Measurements from ENCODE around the gene SGMS2.

SGMS2 gene

GRCh38 chr4:107888237-107888636, 63.5 kb downstream of the SGMS2 start:
- no peak overlapping the region for H3K27ac ChIP-seq (ENCODE audit: low read depth, low read length)
- H3K36me3 ChIP-seq (ENCODE audit: control insufficient read depth in 5 of 5, insufficient read depth in 5 of 5, low read length in 5 of 5): no peaks in the 10 kb centered on the region
- no peaks in the 10 kb centered on the region for H3K4me1 ChIP-seq (ENCODE audit: control insufficient read depth in 5 of 5, insufficient read depth in 5 of 5, low read length in 5 of 5)
- no peak overlapping the region for H3K4me3 ChIP-seq (ENCODE audit: low read depth in 1 of 5, low read length in 5 of 5)
- H3K9ac ChIP-seq (ENCODE audit: low read length in 5 of 5): no peak overlapping the region
- H3K9me3 ChIP-seq (ENCODE audit: control insufficient read depth in 5 of 5, low read length in 5 of 5): peaks cover 0 to 8% (median 5%) of the 10 kb centered on the region in 5 donors
- H3K27me3 ChIP-seq (ENCODE audit: control insufficient read depth in 5 of 5, insufficient read depth in 4 of 5, low read length in 5 of 5): no peaks in the 10 kb centered on the region

GRCh38 chr4:107890779-107891178, 66.0 kb downstream of the SGMS2 start:
- Histone ChIP-seq H3K27ac (ENCODE audit: low read depth, low read length) (no peak overlapping the region), H3K36me3 (ENCODE audit: control insufficient read depth in 5 of 5, insufficient read depth in 5 of 5, low read length in 5 of 5) (peaks cover 0 to 7% (median 0%) of the 10 kb centered on the region in 5 donors), H3K4me1 (ENCODE audit: control insufficient read depth in 5 of 5, insufficient read depth in 5 of 5, low read length in 5 of 5) (no peaks in the 10 kb centered on the region), H3K4me3 (ENCODE audit: low read depth in 1 of 5, low read length in 5 of 5) (no peak overlapping the region), H3K27me3 (ENCODE audit: control insufficient read depth in 5 of 5, insufficient read depth in 4 of 5, low read length in 5 of 5) (no peaks in the 10 kb centered on the region), H3K9ac (ENCODE audit: low read length in 5 of 5) (no peak overlapping the region), H3K9me3 (ENCODE audit: control insufficient read depth in 5 of 5, low read length in 5 of 5) (peaks cover 0 to 8% (median 5%) of the 10 kb centered on the region in 5 donors)

- Histone ChIP-seq H3K36me3 (ENCODE audit: control insufficient read depth in 5 of 5, insufficient read depth in 5 of 5, low read length in 5 of 5) (peaks cover 0 to 7% (median 0%) of the 10 kb centered on the region in 5 donors), H3K4me3 (ENCODE audit: low read depth in 1 of 5, low read length in 5 of 5) (no peak overlapping the region), H3K4me1 (ENCODE audit: control insufficient read depth in 5 of 5, insufficient read depth in 5 of 5, low read length in 5 of 5) (no peaks in the 10 kb centered on the region), H3K9me3 (ENCODE audit: control insufficient read depth in 5 of 5, low read length in 5 of 5) (peaks cover 0 to 8% (median 5%) of the 10 kb centered on the region in 5 donors), H3K9ac (ENCODE audit: low read length in 5 of 5) (no peak overlapping the region), H3K27ac (ENCODE audit: low read depth, low read length) (no peak overlapping the region), H3K27me3 (ENCODE audit: control insufficient read depth in 5 of 5, insufficient read depth in 4 of 5, low read length in 5 of 5) (no peaks in the 10 kb centered on the region)
Observed at GRCh38 chr4:107891299-107891698, 66.6 kb downstream of the SGMS2 start.

- no peak overlapping the region for H3K27ac ChIP-seq (ENCODE audit: low read depth, low read length)
- no peak overlapping the region for H3K9ac ChIP-seq (ENCODE audit: low read length in 5 of 5)
- H3K4me1 ChIP-seq (ENCODE audit: control insufficient read depth in 5 of 5, insufficient read depth in 5 of 5, low read length in 5 of 5): no peaks in the 10 kb centered on the region
- H3K9me3 ChIP-seq (ENCODE audit: control insufficient read depth in 5 of 5, low read length in 5 of 5): peaks cover 0 to 3% (median 0%) of the 10 kb centered on the region in 5 donors
- no peak overlapping the region for H3K4me3 ChIP-seq (ENCODE audit: low read depth in 1 of 5, low read length in 5 of 5)
- H3K27me3 ChIP-seq (ENCODE audit: control insufficient read depth in 5 of 5, insufficient read depth in 4 of 5, low read length in 5 of 5): no peaks in the 10 kb centered on the region
- H3K36me3 ChIP-seq (ENCODE audit: control insufficient read depth in 5 of 5, insufficient read depth in 5 of 5, low read length in 5 of 5): peaks cover 0 to 7% (median 0%) of the 10 kb centered on the region in 5 donors
Observed at GRCh38 chr4:107893171-107894137, 68.7 kb downstream of the SGMS2 start.

GRCh38 chr4:107894138-107894603, 69.4 kb downstream of the SGMS2 start:
- no peak overlapping the region for H3K27ac ChIP-seq (ENCODE audit: low read depth, low read length)
- H3K4me1 ChIP-seq (ENCODE audit: control insufficient read depth in 5 of 5, insufficient read depth in 5 of 5, low read length in 5 of 5): no peaks in the 10 kb centered on the region
- no peaks in the 10 kb centered on the region for H3K9me3 ChIP-seq (ENCODE audit: control insufficient read depth in 5 of 5, low read length in 5 of 5)
- no peak overlapping the region for H3K9ac ChIP-seq (ENCODE audit: low read length in 5 of 5)
- H3K4me3 ChIP-seq (ENCODE audit: low read depth in 1 of 5, low read length in 5 of 5): no peak overlapping the region
- no peaks in the 10 kb centered on the region for H3K27me3 ChIP-seq (ENCODE audit: control insufficient read depth in 5 of 5, insufficient read depth in 4 of 5, low read length in 5 of 5)
- peaks cover 0 to 7% (median 0%) of the 10 kb centered on the region in 5 donors for H3K36me3 ChIP-seq (ENCODE audit: control insufficient read depth in 5 of 5, insufficient read depth in 5 of 5, low read length in 5 of 5)

- Histone ChIP-seq H3K27ac (ENCODE audit: low read depth, low read length) (no peak overlapping the region), H3K36me3 (ENCODE audit: control insufficient read depth in 5 of 5, insufficient read depth in 5 of 5, low read length in 5 of 5) (peaks cover 0 to 10% (median 0%) of the 10 kb centered on the region in 5 donors), H3K4me3 (ENCODE audit: low read depth in 1 of 5, low read length in 5 of 5) (no peak overlapping the region), H3K9ac (ENCODE audit: low read length in 5 of 5) (no peak overlapping the region), H3K27me3 (ENCODE audit: control insufficient read depth in 5 of 5, insufficient read depth in 4 of 5, low read length in 5 of 5) (no peaks in the 10 kb centered on the region), H3K4me1 (ENCODE audit: control insufficient read depth in 5 of 5, insufficient read depth in 5 of 5, low read length in 5 of 5) (no peaks in the 10 kb centered on the region), H3K9me3 (ENCODE audit: control insufficient read depth in 5 of 5, low read length in 5 of 5) (no peaks in the 10 kb centered on the region)
Observed at GRCh38 chr4:107896158-107896645, 71.5 kb downstream of the SGMS2 start.

- Histone ChIP-seq H3K27ac (ENCODE audit: low read depth, low read length) (no peak overlapping the region), H3K9me3 (ENCODE audit: control insufficient read depth in 5 of 5, low read length in 5 of 5) (no peaks in the 10 kb centered on the region), H3K27me3 (ENCODE audit: control insufficient read depth in 5 of 5, insufficient read depth in 4 of 5, low read length in 5 of 5) (no peaks in the 10 kb centered on the region), H3K4me3 (ENCODE audit: low read depth in 1 of 5, low read length in 5 of 5) (no peak overlapping the region), H3K36me3 (ENCODE audit: control insufficient read depth in 5 of 5, insufficient read depth in 5 of 5, low read length in 5 of 5) (peaks cover 0 to 10% (median 0%) of the 10 kb centered on the region in 5 donors), H3K9ac (ENCODE audit: low read length in 5 of 5) (no peak overlapping the region), H3K4me1 (ENCODE audit: control insufficient read depth in 5 of 5, insufficient read depth in 5 of 5, low read length in 5 of 5) (no peaks in the 10 kb centered on the region)
Observed at GRCh38 chr4:107896646-107897045, 71.9 kb downstream of the SGMS2 start.

GRCh38 chr4:107897823-107898222, 73.1 kb downstream of the SGMS2 start:
- no peak overlapping the region for H3K9ac ChIP-seq (ENCODE audit: low read length in 5 of 5)
- no peak overlapping the region for H3K27ac ChIP-seq (ENCODE audit: low read depth, low read length)
- H3K4me3 ChIP-seq (ENCODE audit: low read depth in 1 of 5, low read length in 5 of 5): no peak overlapping the region
- peaks cover 0 to 10% (median 0%) of the 10 kb centered on the region in 5 donors for H3K36me3 ChIP-seq (ENCODE audit: control insufficient read depth in 5 of 5, insufficient read depth in 5 of 5, low read length in 5 of 5)
- no peaks in the 10 kb centered on the region for H3K9me3 ChIP-seq (ENCODE audit: control insufficient read depth in 5 of 5, low read length in 5 of 5)
- no peaks in the 10 kb centered on the region for H3K4me1 ChIP-seq (ENCODE audit: control insufficient read depth in 5 of 5, insufficient read depth in 5 of 5, low read length in 5 of 5)
- no peaks in the 10 kb centered on the region for H3K27me3 ChIP-seq (ENCODE audit: control insufficient read depth in 5 of 5, insufficient read depth in 4 of 5, low read length in 5 of 5)

- Histone ChIP-seq H3K27ac (ENCODE audit: low read depth, low read length) (no peak overlapping the region), H3K27me3 (ENCODE audit: control insufficient read depth in 5 of 5, insufficient read depth in 4 of 5, low read length in 5 of 5) (no peaks in the 10 kb centered on the region), H3K9ac (ENCODE audit: low read length in 5 of 5) (no peak overlapping the region), H3K36me3 (ENCODE audit: control insufficient read depth in 5 of 5, insufficient read depth in 5 of 5, low read length in 5 of 5) (peaks cover 0 to 10% (median 0%) of the 10 kb centered on the region in 5 donors), H3K9me3 (ENCODE audit: control insufficient read depth in 5 of 5, low read length in 5 of 5) (no peaks in the 10 kb centered on the region), H3K4me1 (ENCODE audit: control insufficient read depth in 5 of 5, insufficient read depth in 5 of 5, low read length in 5 of 5) (no peaks in the 10 kb centered on the region), H3K4me3 (ENCODE audit: low read depth in 1 of 5, low read length in 5 of 5) (no peak overlapping the region)
Observed at GRCh38 chr4:107900067-107900466, 75.3 kb downstream of the SGMS2 start.

- H3K4me3 ChIP-seq (ENCODE audit: low read depth in 1 of 5, low read length in 5 of 5): no peak overlapping the region
- H3K27ac ChIP-seq (ENCODE audit: low read depth, low read length): no peak overlapping the region
- peaks cover 0 to 7% (median 0%) of the 10 kb centered on the region in 5 donors for H3K36me3 ChIP-seq (ENCODE audit: control insufficient read depth in 5 of 5, insufficient read depth in 5 of 5, low read length in 5 of 5)
- no peaks in the 10 kb centered on the region for H3K27me3 ChIP-seq (ENCODE audit: control insufficient read depth in 5 of 5, insufficient read depth in 4 of 5, low read length in 5 of 5)
- H3K9ac ChIP-seq (ENCODE audit: low read length in 5 of 5): no peak overlapping the region
- H3K4me1 ChIP-seq (ENCODE audit: control insufficient read depth in 5 of 5, insufficient read depth in 5 of 5, low read length in 5 of 5): no peaks in the 10 kb centered on the region
- no peaks in the 10 kb centered on the region for H3K9me3 ChIP-seq (ENCODE audit: control insufficient read depth in 5 of 5, low read length in 5 of 5)
Observed at GRCh38 chr4:107900508-107900907, 75.8 kb downstream of the SGMS2 start.

Data from subcutaneous abdominal adipose tissue (tissue), 5 donors.